DMS 273 treated with DMSO at 0.1 percent for 48 hours (cell line): ENCODE data around the gene PNMA6F.
"Not testable (repeated sequence)": the region's sequence is repeated elsewhere in the genome, so short reads cannot be mapped to it uniquely, and the experiment has no call there.

ENCODE experiments used
- DNase-seq: peaks from one replicate; lab custom pipeline; 2025; lab: John Stamatoyannopoulos, UW

Gene PNMA6F

DNA sequence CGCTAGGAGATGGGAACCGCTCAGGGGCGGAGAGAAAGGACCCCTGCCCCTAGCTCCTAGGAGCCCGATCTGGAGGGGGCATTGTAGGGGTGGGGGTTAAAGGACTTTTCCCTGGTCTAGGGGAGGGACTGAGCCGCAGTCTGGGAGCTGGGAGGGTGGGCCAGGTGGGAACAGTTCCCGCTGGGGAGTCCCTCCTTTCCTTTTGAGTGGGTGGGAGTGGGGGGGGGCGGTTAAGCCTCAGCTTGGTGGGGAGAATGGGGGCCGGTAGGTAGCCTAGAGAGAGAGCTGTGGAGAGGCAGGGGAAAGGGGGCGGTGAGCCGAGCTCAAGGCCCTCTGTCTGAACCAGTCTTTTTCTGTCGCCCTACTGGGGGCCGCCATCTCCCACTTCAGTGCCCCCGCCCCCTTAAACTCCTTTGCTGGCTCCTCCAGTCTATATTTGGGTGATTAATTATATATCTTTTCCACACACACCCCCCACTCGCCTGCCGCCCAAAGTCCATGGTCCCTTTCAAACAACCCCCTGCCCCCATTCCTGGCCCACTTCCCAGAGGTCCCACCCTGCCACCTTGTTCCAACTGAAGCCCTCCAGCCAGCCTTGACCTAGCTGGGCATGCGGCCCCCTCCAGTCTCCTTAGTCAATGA, 13.2 kb upstream of the PNMA6F start:
- DNase-seq = no peak

GRCh38 chrX:153333821-153334653, 12.5 kb upstream of the PNMA6F start, which contains the start of gene ZNF275:
TSS of gene ZNF275 (plus strand) at chrX:153334153. CDS start at chrX:153336680, 2,527 bp downstream.
- DNase-seq = peak; percentile 10

GRCh38 chrX:153333266-153333665, 11.7 kb upstream of the PNMA6F start:
- no peak for DNase-seq

DNA sequence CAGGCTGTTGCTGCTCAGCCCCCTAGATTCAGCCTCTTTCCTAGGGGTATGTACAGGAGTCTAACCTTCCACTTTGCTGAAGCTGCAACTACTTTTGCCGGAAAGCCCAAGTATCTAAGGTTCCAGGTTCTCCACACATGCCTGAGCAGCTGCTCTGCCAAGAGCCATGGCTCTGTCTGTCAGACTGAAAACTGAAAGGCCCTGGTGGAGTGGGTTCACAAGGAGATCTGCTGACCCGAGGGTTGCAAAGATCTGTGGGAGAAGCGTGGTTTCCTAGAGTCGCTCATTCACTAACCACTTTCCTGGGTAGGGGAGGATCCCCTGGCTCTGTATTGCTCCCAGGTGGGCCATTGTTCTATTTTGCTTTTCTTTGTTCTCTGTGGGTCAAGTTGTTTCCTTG, 6.0 kb upstream of the PNMA6F start:
- no peak for DNase-seq

DNA sequence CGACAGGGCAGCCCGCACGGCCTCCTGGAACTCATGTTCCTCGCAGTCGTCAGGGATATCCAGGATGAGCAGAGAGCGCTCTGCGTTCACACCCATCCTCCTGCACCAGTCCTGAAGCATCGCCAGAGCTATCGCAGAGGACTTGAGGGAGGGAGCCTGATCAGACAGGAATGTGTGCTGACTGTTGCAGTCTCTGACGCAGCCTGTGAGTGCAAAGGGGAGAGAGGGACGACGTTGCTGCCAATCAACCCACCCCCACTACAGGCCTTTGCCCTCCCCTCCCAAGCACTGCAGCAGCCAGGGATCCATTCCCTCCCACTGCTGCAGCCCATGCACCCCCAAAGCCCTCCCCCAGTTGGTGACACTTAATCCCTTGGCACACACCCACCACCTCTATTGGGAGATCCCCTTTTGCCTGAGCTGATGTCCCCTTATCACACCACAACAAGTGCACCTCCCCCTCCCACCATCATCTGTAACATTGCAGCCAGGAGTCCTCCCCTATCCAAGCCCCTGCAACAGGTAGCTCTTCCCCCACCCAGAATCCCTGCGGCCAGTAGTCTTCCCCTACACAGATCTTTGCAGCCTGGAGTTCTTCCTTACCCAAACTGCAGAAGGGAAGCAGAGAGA, 897 bp downstream of the PNMA6F start:
- DNase-seq = no peak

DNA sequence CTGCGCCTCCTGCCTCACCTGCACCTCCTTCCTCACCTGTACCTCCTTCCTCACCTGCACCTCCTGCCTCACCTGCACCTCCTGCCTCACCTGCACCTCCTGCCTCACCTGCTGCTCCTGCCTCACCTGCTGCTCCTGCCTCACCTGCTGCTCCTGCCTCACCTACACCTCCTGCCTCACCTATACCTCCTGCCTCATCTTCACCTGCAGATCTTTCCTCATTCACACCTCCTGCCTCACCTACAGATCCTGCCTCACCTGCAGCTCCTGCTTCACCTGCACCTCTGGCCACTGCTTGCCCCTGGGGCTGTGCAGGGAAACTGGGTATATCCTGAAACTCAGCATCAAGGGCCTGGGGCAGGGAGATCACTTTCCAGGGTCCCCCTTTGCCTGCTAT, 1.5 kb downstream of the PNMA6F start:
- not testable (repeated sequence) for DNase-seq

- no peak for DNase-seq
Measured at GRCh38 chrX:153319295-153320046, 2.1 kb downstream of the PNMA6F start.

GRCh38 chrX:153318811-153319210, 2.8 kb downstream of the PNMA6F start:
- no peak for DNase-seq

GRCh38 chrX:153317996-153318722, 3.4 kb downstream of the PNMA6F start:
- DNase-seq = no peak

- DNase-seq = no peak
Measured at GRCh38 chrX:153317306-153317705, 4.3 kb downstream of the PNMA6F start.

DNA sequence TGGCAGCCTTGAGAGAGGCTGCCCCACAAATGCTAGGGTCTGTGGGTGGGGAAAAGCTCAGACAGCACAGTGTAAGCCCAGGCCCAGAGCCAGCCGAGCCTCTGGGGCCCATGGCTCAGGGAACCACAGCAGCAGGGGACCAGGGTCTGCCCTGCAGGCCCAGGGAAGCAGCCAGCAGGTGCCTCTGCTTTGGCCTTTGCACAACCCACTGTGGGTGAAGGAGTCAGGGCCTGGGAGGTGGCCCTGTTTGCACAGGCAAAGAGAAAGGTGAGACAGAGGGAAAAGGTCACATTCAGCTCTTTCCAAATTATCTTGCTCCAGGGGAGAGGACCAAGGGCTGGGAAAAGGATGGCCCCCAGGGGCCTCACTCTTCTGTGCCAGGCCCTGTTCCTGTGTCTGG, 8.7 kb downstream of the PNMA6F start:
- no peak for DNase-seq

- DNase-seq = no peak
Measured at GRCh38 chrX:153312041-153312440, 9.5 kb downstream of the PNMA6F start.

GRCh38 chrX:153310901-153311300, 10.7 kb downstream of the PNMA6F start:
- DNase-seq = no peak

DNA sequence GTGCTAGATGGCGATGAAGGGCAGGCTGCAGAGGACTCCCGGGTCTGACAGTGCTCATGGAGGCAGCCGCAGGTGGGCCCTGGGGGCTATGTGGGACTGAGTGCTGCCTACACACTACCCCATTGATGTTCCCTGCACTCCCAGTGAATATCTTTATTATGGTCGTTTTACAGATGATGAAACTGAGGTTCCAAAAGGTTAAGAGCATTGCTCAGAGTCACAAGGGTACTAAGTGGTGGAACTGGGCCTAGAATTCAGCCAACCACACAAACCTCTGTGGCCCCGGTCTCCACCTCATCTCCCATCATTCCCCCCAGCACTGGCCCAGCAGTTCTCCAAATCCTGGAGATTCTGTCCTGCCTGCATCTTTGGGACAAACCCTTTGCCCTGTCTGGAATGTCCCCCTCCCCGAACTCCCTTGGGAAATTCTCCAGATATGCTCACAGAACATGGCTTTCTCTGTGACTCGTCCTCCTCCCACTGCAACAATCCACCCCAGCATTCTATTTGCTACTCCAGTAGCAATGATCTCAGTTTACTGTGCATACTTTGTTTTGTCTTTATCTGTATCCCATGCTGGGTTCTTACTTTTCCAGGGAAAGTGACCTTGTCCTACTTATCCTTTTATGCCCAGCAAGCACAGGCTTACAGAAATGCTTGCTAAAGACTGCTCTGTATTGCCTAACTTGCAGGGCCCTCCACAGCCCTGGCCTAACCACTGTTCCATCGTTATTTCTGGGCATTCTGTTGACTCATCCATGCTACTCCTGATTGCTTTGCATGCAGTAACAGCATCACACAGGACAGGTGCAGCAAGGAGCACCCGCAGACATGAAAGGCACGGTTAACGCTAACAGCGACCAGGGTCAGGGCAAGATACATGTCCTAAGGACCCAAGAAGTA, 14.0 kb downstream of the PNMA6F start:
- no peak for DNase-seq

GRCh38 chrX:153306527-153307115, 14.9 kb downstream of the PNMA6F start:
- no peak for DNase-seq

DNA sequence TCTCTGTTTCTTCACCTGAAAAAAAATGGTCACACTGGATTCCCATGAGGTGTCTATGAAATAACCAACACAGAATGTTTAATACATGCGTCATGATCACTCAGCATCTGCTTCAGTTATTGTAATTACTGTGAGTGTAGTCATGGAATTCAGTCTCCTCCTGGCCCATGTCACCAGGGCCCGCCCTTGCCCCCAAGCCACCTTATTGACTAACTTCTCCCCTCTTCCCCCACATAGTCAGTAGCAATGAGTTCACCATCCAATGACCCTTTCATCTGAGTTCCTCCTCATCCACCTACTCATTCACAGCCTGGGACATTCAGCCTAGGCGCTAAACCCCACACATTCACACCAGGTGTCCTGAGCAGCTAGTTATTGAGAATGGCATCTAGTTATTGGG, 15.6 kb downstream of the PNMA6F start:
- no peak for DNase-seq

DNA sequence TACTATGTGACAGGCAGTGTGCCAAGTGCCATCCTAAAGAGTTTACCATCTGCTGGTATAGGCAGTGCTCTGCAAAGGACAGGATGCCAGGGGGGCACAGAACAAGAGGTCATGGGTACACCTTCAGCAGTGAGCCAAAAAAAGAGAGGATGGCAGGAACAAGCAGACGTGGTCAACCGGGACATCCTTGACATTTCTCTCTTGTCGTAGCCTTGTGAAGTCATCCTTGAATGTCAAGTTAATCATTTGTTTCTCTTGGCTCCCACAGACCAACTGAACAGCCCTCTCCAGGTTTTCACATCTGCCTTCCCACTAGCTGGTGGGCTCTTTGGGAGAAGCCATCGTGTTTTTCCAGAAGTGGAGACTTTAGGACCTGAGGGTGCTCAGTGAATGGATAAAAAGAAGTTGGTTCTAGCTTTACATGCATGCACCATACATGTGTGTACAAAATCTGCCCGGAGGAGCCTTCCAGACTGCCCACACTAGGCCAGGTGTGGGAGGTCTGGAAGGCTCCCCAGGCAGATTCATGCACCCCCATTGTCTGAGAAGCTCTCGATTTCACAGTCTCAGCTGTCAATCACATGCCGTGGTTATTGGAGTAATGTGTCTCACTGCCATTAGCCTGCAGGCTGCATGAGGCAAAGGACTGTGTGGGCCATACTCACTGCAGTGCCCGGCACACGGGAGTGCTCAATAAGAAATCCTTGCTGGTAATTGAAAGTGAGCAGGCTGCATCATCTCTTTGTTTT, 16.4 kb downstream of the PNMA6F start:
- DNase-seq = no peak

DNA sequence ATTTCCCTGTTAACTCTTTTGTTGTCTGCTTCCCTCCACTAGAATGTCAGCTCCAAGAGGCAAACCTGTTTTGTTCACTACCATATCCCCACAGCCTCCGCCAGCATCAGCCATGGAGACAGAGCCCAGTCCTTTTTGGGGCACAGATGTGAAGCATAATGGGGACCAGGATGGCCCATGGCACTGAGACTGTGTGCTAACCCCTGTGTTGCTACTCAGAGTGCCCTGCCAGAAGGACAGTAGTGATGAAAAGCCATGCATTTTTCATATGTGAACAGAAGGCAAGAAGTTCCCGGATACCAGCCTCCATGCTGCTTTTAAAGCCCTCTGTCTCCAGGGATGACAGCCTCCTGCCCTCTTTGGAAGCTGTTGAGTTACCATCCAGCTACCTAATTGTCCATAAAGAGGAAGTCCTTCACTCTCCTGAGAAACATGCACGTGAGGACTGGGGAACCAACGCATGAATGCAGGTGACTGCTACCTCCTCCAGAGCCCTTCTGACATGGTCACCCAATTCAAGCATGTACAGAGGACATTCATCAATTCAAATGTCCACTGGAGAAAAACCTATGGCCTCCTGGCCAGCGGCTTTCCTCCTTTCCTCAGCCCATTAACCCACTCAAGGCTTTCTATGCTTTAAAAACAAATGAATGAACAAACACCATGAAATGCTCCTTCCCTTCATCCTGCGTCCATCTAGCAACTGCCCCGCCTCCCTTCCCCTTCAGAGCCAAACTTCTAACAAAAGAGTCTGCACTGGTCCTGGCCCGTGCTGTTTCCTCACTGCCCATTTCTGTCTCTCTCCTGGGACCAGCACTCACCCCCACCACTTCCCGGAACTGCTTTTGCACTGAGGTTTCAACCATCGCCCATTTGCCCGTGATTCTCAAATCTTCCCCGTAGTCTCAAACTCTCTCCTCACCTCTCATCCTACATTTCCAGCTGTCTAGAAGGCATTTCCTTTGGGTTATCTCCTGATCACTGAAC, 18.0 kb downstream of the PNMA6F start:
- no peak for DNase-seq
